K562 (cell line): ENCODE results near the gene AGK. TPM values are rescaled to one million over a fixed set of nuclear protein-coding genes. Genes with fewer than 3 reads are reported as not detected.

Experiments used
- ATAC-seq: fragments of 200-7000 bp; cut with Tn5 transposase; 3 replicates; pipeline ENCODE4 v1.9.1; 2020; ENCODE audit warnings: moderate library complexity
- BruUV-seq: library from RNA; stranded (reverse); fragments of 400-500 nt; replicated peaks from 2 replicates; lab custom pipeline; 2021; lab: Mats Ljungman, UMichigan
- CTCF ChIA-PET: fragments of 300-600 bp; formaldehyde crosslinking; extraction: SDS; loops from one replicate; lab custom pipeline; 2021; ENCODE audit warnings: low intra/inter-chr PET ratio; lab: Yijun Ruan, JAX
- POLR2A ChIA-PET: fragments of 300-600, 350-650 bp; sonication (Branson Sonifier 250); formaldehyde crosslinking; extraction: SDS; loops from one replicate; lab custom pipeline; 2021; ENCODE audit warnings: antibody characterized with exemption, inconsistent platforms; lab: Yijun Ruan, JAX
- DNase-seq, 4 experiments: peaks; one replicate each; pipeline versions ENCODE4 v3.0.0 to v3.0.0-alpha.2; 2011 to 2018; ENCODE audit warnings: low spot score in 3 of 4, mixed read lengths in 3 of 4; ENCODE audit errors: extremely low read depth in 1 of 4
- FAIRE-seq: peaks from 2 replicates; lab custom pipeline; 2011; peaks lifted over from hg19 to GRCh38; lab: Jason Lieb, UNC
- H2AFZ ChIP-seq: 2 replicates; pipeline ENCODE4 v1.6.0; 2011; ENCODE audit warnings: low read depth, low read length, control low read depth, inconsistent platforms
- H3K27ac ChIP-seq: fragments of 200-600 bp; 3 replicates; pipeline ENCODE4 v1.8.0; 2011; ENCODE audit warnings: low read depth, mild to moderate bottlenecking, control low read depth, inconsistent platforms, low read length, moderate library complexity, mixed read lengths; ENCODE audit errors: extremely low read depth
- H3K27me3 ChIP-seq, 2 experiments: fragments of 300-600 bp in 1 of 2; 2 replicates in 1 of 2; 3 replicates in 1 of 2; pipeline versions ENCODE4 v1.6.0 to v1.8.0; 2011; ENCODE audit warnings: inconsistent platforms in 2 of 2, low read length in 2 of 2, mild to moderate bottlenecking in 1 of 2, mixed read lengths in 1 of 2, moderate library complexity in 1 of 2; ENCODE audit not compliant: control insufficient read depth in 2 of 2, insufficient read depth in 2 of 2
- H3K36me3 ChIP-seq: fragments of 300-600 bp; 3 replicates; pipeline ENCODE4 v1.8.0; 2011; ENCODE audit warnings: mild to moderate bottlenecking, low read length, inconsistent platforms; ENCODE audit not compliant: control insufficient read depth, insufficient read depth
- H3K4me1 ChIP-seq, 2 experiments: fragments of 200-600 bp in 1 of 2; replicated peaks in 1 of 2; 2 replicates in 1 of 2; 3 replicates in 1 of 2; pipeline versions ENCODE4 v1.5.1 to v1.8.0; 2011; ENCODE audit warnings: inconsistent platforms in 2 of 2, low read length in 2 of 2, mild to moderate bottlenecking in 1 of 2, mixed read lengths in 1 of 2, moderate library complexity in 1 of 2; ENCODE audit not compliant: control insufficient read depth in 2 of 2, insufficient read depth in 2 of 2
- H3K4me2 ChIP-seq: 2 replicates; pipeline ENCODE4 v1.6.1; 2011; ENCODE audit warnings: low read length, control low read depth, inconsistent platforms, mixed read lengths; ENCODE audit not compliant: insufficient read depth
- H3K4me3 ChIP-seq: fragments of 200-600 bp; sonication (generic), shearing (Covaris generic); 2 replicates; pipeline ENCODE4 v1.5.1; 2016; ENCODE audit warnings: control low read depth, inconsistent platforms
- H3K79me2 ChIP-seq: fragments of 200-600 bp; 3 replicates; pipeline ENCODE4 v1.8.0; 2011; ENCODE audit warnings: low read length, inconsistent platforms; ENCODE audit not compliant: control insufficient read depth, insufficient read depth
- H3K9ac ChIP-seq, 2 experiments: 2 replicates each; pipeline versions ENCODE4 v1.6.0 to v1.6.1; 2011; ENCODE audit warnings: low read depth in 2 of 2, low read length in 2 of 2, control low read depth in 1 of 2, inconsistent platforms in 1 of 2, mild to moderate bottlenecking in 1 of 2, mixed read lengths in 1 of 2; ENCODE audit not compliant: insufficient read depth in 1 of 2
- H3K9me1 ChIP-seq: one replicate; pipeline ENCODE4 v1.6.0; 2011; ENCODE audit warnings: inconsistent platforms, mild to moderate bottlenecking, low read length, moderate library complexity; ENCODE audit not compliant: control insufficient read depth, insufficient read depth
- H3K9me3 ChIP-seq: replicated peaks from 2 replicates; pipeline ENCODE4 v1.5.1; 2011; ENCODE audit warnings: low read depth, low read length, inconsistent platforms; ENCODE audit not compliant: control insufficient read depth, insufficient read depth
- H4K20me1 ChIP-seq: replicated peaks from 2 replicates; pipeline ENCODE4 v1.6.1; 2011; ENCODE audit warnings: low read length, inconsistent platforms, mixed read lengths; ENCODE audit not compliant: control insufficient read depth, insufficient read depth
- CREB1 ChIP-seq, 2 experiments: sonication (generic) in 1 of 2; formaldehyde crosslinking in 1 of 2; IDR thresholded peaks; 2 replicates each; pipeline versions ENCODE4 v1.6.1 to v1.8.0; 2012 to 2022; ENCODE audit warnings: inconsistent platforms in 1 of 2, mild to moderate bottlenecking in 1 of 2, missing genetic modification reagents in 1 of 2, moderate library complexity in 1 of 2
- EHMT2 ChIP-seq: fragments of 450-650 bp; IDR thresholded peaks from 2 replicates; pipeline ENCODE4 v1.6.1; 2018; ENCODE audit warnings: antibody characterized with exemption
- HMG20A ChIP-seq: fragments of 450-650 bp; formaldehyde crosslinking; conservative IDR thresholded peaks from 2 replicates; pipeline ENCODE4 v1.4.0; 2020; ENCODE audit warnings: mild to moderate bottlenecking, mixed read lengths
- KHSRP ChIP-seq: fragments of 450-650 bp; IDR thresholded peaks from 2 replicates; pipeline ENCODE4 v1.6.1; 2017
- LEF1 ChIP-seq: fragments of 450-650 bp; IDR thresholded peaks from 2 replicates; pipeline ENCODE4 v1.6.1; 2016; ENCODE audit warnings: mild to moderate bottlenecking
- MTA2 ChIP-seq: fragments of 450-650 bp; IDR thresholded peaks from 2 replicates; pipeline ENCODE4 v1.6.1; 2016; ENCODE audit warnings: low read depth
- NR0B1 ChIP-seq: fragments of 450-650 bp; IDR thresholded peaks from one replicate; pipeline ENCODE4 v1.6.1; 2018; ENCODE audit warnings: mild to moderate bottlenecking, moderate library complexity; ENCODE audit not compliant: partially characterized antibody
- PTRF ChIP-seq: fragments of 450-650 bp; IDR thresholded peaks from 2 replicates; pipeline ENCODE4 v1.6.1; 2016; ENCODE audit warnings: mild to moderate bottlenecking, missing genetic modification characterization, missing compliant biosample characterization
- RAD21 ChIP-seq, 2 experiments: fragments of 250-450 bp in 1 of 2; fragments of 450-650 bp in 1 of 2; sonication (Bioruptor Pico) in 1 of 2; formaldehyde crosslinking in 1 of 2; IDR thresholded peaks in 1 of 2; conservative IDR thresholded peaks in 1 of 2; 2 replicates each; pipeline versions ENCODE4 v1.4.0 to v1.8.0; 2020 to 2022; ENCODE audit warnings: mild to moderate bottlenecking in 2 of 2, moderate library complexity in 1 of 2
- TAF7 ChIP-seq: fragments of 450-650 bp; IDR thresholded peaks from 2 replicates; pipeline ENCODE4 v1.6.1; 2016; ENCODE audit warnings: missing genetic modification characterization, missing compliant biosample characterization
- ZNF57 ChIP-seq: fragments of 450-650 bp; formaldehyde crosslinking; IDR thresholded peaks from 2 replicates; pipeline ENCODE4 v1.4.0; 2020; ENCODE audit warnings: mild to moderate bottlenecking, moderate library complexity
- ZNF766 ChIP-seq: fragments of 200-800 bp; sonication (Bioruptor generic); conservative IDR thresholded peaks from 2 replicates; pipeline ENCODE4 v1.6.1; 2016; ENCODE audit warnings: missing genetic modification characterization, missing compliant biosample characterization
- WGBS: fragments of 100-300 bp; shearing (Covaris generic); methylation state at CpG from one replicate; pipeline ENCODE4 v1.1.6; 2016; ENCODE audit warnings: low coverage, mixed read lengths; ENCODE audit not compliant: insufficient coverage; ENCODE audit errors: missing lambda C conversion rate; 5-methylcytosine and 5-hydroxymethylcytosine counted together
- in situ Hi-C: fragments of 300-500 bp; cut with MboI; formaldehyde crosslinking; loops from 4 replicates; pipeline ENCODE4 v1.15.0; 2018; ENCODE audit warnings: inconsistent platforms, mixed read lengths
- intact Hi-C: fragments of 100-400 bp; cut with micrococcal nuclease; formaldehyde crosslinking; loops from 2 replicates; pipeline ENCODE4 v1.14.2; 2022
- polyA plus RNA-seq, 8 experiments: library from polyadenylated mRNA; depleted of rRNA in 4 of 8; stranded (reverse) in 5 of 8; unstranded in 3 of 8; fragments of >200 nt; fragmentation: Nextera tagmentation in 2 of 8; fragmentation: Illumina TruSeq in 1 of 8; extraction: Ambion mirVana in 2 of 8; extraction: Trizol in 1 of 8; gene quantifications; 2 replicates each; pipeline versions ENCODE4 v1.2.1 to v1.2.3, GENCODE V29; 2011 to 2014; ENCODE audit warnings: inconsistent platforms in 1 of 8, missing spikeins in 1 of 8
- total RNA-seq, 7 experiments: library from RNA; depleted of rRNA in 6 of 7; stranded (reverse); fragments of >200 nt in 6 of 7; fragmentation: Illumina TruSeq in 2 of 7; extraction: Trizol in 2 of 7; gene quantifications; 2 replicates each; pipeline versions ENCODE4 v1.2.1 to v1.2.3, GENCODE V29; 2011 to 2021; ENCODE audit warnings: low replicate concordance in 1 of 7
- TF ChIP-seq, protein P1 (sequence below), 2 experiments: fragments of 450-650 bp in 1 of 2; IDR thresholded peaks; 2 replicates each; pipeline ENCODE4 v1.6.1; 2011 to 2017; ENCODE audit warnings: low read depth in 2 of 2, antibody characterized with exemption in 1 of 2, borderline replicate concordance in 1 of 2, low read length in 1 of 2, mild to moderate bottlenecking in 1 of 2, mixed read lengths in 1 of 2; ENCODE audit not compliant: control insufficient read depth in 1 of 2

AGK gene
- total and polyA plus RNA-seq, 9 of the 15 experiments (the other 6 are each of a cell fraction or from before 2014, with no cell fraction given), result 50.7 to 128 (median 71.8) TPM

DNA sequence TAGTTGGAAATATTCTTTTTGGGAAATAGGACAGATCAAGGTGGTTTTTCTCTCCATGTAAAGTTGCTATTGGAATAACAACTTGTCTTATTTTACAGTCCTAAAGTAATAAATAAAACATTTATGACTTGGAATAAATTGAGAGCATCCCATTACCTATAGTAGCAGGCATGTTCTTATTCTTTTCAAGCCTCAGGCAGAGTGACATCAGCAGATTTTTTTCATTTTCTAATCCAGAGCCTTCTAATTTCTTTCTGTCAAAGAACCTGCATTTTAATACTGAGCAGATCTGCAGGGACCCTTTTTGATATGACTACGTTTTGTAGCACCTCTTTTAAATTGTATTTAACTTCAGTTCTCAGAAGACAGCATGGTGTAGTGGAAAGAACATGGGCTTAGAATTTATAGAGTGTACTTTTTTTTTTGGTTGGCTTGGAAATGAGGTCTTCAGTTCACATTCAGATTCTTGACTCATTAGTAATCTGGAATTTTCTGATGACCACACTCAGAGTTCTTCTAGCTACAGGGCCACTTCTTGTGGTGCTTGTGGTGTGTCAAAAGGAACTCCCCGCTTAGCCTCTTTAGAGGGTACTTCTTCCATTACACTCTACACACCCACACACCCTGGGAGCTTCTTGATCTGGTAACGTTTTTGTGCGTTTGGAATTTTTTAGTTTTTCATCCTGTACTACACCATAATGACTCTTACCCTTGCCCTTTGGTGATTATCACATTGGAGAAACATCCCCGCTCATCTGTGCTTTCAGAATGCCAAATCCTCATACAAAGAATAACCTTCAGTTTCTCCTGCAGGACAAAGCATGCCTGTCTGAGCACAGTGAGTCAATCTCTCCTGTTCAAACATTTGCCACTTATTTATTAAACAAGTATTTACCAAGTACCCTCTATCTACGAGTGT, 34.6 kb downstream of the AGK start:
- ChIA-PET CTCF (no interaction called here), POLR2A (interaction anchor here (1.2 kb wide), 1 partner anchor 8 kb away, joined by 4 read pairs; no protein-coding TSS in a partner anchor)
- BruUV-seq, result no TSS peak
- H2AFZ ChIP-seq, result no peak overlapping the region
- no peaks in the 10 kb centered on the region for H3K9me3 ChIP-seq
- no peaks in the 10 kb centered on the region for H4K20me1 ChIP-seq
- no peaks in the 10 kb centered on the region for H3K79me2 ChIP-seq
- H3K4me3 ChIP-seq, result no peak overlapping the region
- peaks cover 18% of the 10 kb centered on the region; the same call in 1 of the 3 replicates for H3K36me3 ChIP-seq
- H3K27ac ChIP-seq, result no peak overlapping the region
- intact Hi-C loops, result no loop called here
- DNase-seq, result no peak
- no peaks in the 10 kb centered on the region for H3K4me1 ChIP-seq
- H3K9me1 ChIP-seq, result no peaks in the 10 kb centered on the region
- WGBS, result 61% methylated on average over 6 of the region's 6 CpGs
- in situ Hi-C loops, result no loop called here
- H3K9ac ChIP-seq, result no peak overlapping the region
- H3K4me2 ChIP-seq, result no peak overlapping the region
- ATAC-seq, result no peak
- FAIRE-seq, result no peak
- H3K27me3 ChIP-seq, result no peaks in the 10 kb centered on the region
- TF ChIP-seq MTA2, result no peak
- no peak for TF ChIP-seq ZNF766
- no peak for TF ChIP-seq CREB1 (IDR thresholded peaks at IDR 0.05)
- no peak for TF ChIP-seq CREB1 (CRISPR knock-in tag; IDR thresholded peaks at IDR 0.05)
- no peak for TF ChIP-seq KHSRP
- no peak for TF ChIP-seq HMG20A (CRISPR knock-in tag)
- TF ChIP-seq NR0B1, result no peak
- no peak for TF ChIP-seq PTRF
- TF ChIP-seq RAD21 (CRISPR knock-in tag; conservative IDR thresholded peaks at IDR 0.05 in 1 of 2, IDR thresholded peaks at IDR 0.05 in 1 of 2), result no peak
- TF ChIP-seq TAF7, result no peak
- TF ChIP-seq, protein P1, sequence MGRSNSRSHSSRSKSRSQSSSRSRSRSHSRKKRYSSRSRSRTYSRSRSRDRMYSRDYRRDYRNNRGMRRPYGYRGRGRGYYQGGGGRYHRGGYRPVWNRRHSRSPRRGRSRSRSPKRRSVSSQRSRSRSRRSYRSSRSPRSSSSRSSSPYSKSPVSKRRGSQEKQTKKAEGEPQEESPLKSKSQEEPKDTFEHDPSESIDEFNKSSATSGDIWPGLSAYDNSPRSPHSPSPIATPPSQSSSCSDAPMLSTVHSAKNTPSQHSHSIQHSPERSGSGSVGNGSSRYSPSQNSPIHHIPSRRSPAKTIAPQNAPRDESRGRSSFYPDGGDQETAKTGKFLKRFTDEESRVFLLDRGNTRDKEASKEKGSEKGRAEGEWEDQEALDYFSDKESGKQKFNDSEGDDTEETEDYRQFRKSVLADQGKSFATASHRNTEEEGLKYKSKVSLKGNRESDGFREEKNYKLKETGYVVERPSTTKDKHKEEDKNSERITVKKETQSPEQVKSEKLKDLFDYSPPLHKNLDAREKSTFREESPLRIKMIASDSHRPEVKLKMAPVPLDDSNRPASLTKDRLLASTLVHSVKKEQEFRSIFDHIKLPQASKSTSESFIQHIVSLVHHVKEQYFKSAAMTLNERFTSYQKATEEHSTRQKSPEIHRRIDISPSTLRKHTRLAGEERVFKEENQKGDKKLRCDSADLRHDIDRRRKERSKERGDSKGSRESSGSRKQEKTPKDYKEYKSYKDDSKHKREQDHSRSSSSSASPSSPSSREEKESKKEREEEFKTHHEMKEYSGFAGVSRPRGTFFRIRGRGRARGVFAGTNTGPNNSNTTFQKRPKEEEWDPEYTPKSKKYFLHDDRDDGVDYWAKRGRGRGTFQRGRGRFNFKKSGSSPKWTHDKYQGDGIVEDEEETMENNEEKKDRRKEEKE (IDR thresholded peaks at IDR 0.05; ENCODE audit: borderline replicate concordance in 1 of 2, control insufficient read depth in 1 of 2, low read depth in 2 of 2, low read length in 1 of 2), result no peak
- TF ChIP-seq ZNF57 (CRISPR knock-in tag), result no peak
- no peak for TF ChIP-seq LEF1
- no peak for TF ChIP-seq EHMT2
